ENCODE data around the gene FOXP1. TPM values are rescaled to one million over a fixed set of nuclear protein-coding genes. Genes with fewer than 3 reads are reported as not detected.

FOXP1 gene
- total and polyA plus RNA-seq, 2 of the 8 experiments (the other 6 are each of a cell fraction or from before 2014, with no cell fraction given): 13.9 to 25.4 TPM

DNA sequence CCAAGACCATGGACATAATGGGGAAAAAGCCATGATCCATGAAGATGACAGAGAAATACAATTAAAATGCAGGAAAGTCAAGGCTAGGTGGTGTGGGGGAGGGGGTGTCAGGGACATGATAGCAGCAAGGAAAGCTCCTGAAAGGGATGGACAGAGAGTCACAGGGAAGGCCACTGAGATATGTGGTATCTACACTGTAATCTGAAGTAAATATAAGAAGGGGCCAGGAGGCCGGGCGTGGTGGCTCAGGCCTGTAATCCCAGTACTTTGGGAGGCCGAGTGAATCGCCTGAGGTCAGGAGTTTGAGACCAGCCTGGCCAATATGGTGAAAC lies 62.5 kb downstream of the FOXP1 start:
- Histone ChIP-seq H3K23ac (ENCODE audit: insufficient read length) (no peak overlapping the region), H3K56ac (replicated peaks; ENCODE audit: insufficient read length, low read depth, low read length) (no peak overlapping the region), H3K4ac (replicated peaks; ENCODE audit: insufficient read length, low read depth, low read length) (no peak overlapping the region), H2BK12ac (ENCODE audit: low read depth, low read length) (no peak overlapping the region), H3K4me3 (ENCODE audit: extremely low read depth in 1 of 4, insufficient read depth in 2 of 4, low read depth in 3 of 4, low read length in 4 of 4) (no peak overlapping the region), H3K9me3 (ENCODE audit: insufficient read depth in 2 of 2, low read depth in 1 of 2, low read length in 1 of 2) (peaks cover 0 to 2% of the 10 kb centered on the region in 2 experiments; a peak in 1 of 4 replicates), H3K36me3 (ENCODE audit: control insufficient read depth in 2 of 4, insufficient read depth in 4 of 4, low read length in 3 of 4) (no peaks in the 10 kb centered on the region), H3K27ac (ENCODE audit: low read depth, low read length) (no peak overlapping the region), H3K14ac (ENCODE audit: insufficient read length) (no peak overlapping the region), H3K4me2 (ENCODE audit: insufficient read depth in 1 of 2, low read depth in 2 of 2, low read length in 2 of 2) (no peak overlapping the region), H4K20me1 (replicated peaks in 1 of 2; ENCODE audit: control insufficient read depth in 1 of 2, insufficient read depth in 2 of 2, low read length in 2 of 2) (no peaks in the 10 kb centered on the region), H3K79me2 (ENCODE audit: control insufficient read depth in 1 of 2, insufficient read depth in 2 of 2, low read length in 2 of 2) (no peaks in the 10 kb centered on the region), H3K18ac (ENCODE audit: extremely low read depth, low read length) (no peak overlapping the region), H3K23me2 (ENCODE audit: low read depth, low read length) (no peaks in the 10 kb centered on the region), H2BK5ac (ENCODE audit: low read depth, low read length) (no peak overlapping the region), H2AK5ac (ENCODE audit: low read depth, low read length) (no peak overlapping the region), H2AFZ (ENCODE audit: low read length) (no peak overlapping the region), H2BK120ac (replicated peaks; ENCODE audit: low read depth, low read length) (no peak overlapping the region), H4K91ac (replicated peaks; ENCODE audit: insufficient read length, low read length) (no peak overlapping the region), H4K8ac (ENCODE audit: extremely low read depth, insufficient read depth, low read length) (no peak overlapping the region), H4K5ac (ENCODE audit: insufficient read length, low read depth, low read length) (no peak overlapping the region), H3K4me1 (replicated peaks in 1 of 4; ENCODE audit: control insufficient read depth in 3 of 4, insufficient read depth in 4 of 4, low read length in 3 of 4) (peaks cover 0 to 8% (median 1%) of the 10 kb centered on the region in 4 experiments; a peak in 4 of 7 replicates), H3K27me3 (replicated peaks in 1 of 4; ENCODE audit: control insufficient read depth in 3 of 4, extremely low read depth in 1 of 4, insufficient read depth in 3 of 4, low read length in 3 of 4) (no peaks in the 10 kb centered on the region), H3K79me1 (ENCODE audit: low read depth, low read length) (no peaks in the 10 kb centered on the region), H3K9ac (replicated peaks in 1 of 4; ENCODE audit: extremely low read depth in 1 of 4, low read depth in 3 of 4, low read length in 3 of 4) (no peak overlapping the region), H2BK20ac (ENCODE audit: low read length) (no peak overlapping the region), H2BK15ac (ENCODE audit: low read length) (no peak overlapping the region)
- no peak for FAIRE-seq
- WGBS, 2 experiments (ENCODE audit: extremely low coverage in 1 of 2, insufficient coverage in 1 of 2, insufficient read length in 1 of 2, insufficient replicate concordance in 2 of 2, low coverage in 1 of 2, low lambda C conversion rate in 2 of 2, missing lambda C conversion rate in 1 of 2): 95% methylated on average over 4 of the region's 4 CpGs; no CpG with 5 or more reads in 1 of the 2 experiments
- ChIA-PET POLR2A (ENCODE audit: partially characterized antibody) (no interaction called here), CTCF (ENCODE audit: partially characterized antibody) (no interaction called here)
- no peak for DNase-seq (ENCODE audit: low read depth in 1 of 2, low spot score in 2 of 2)
- TF ChIP-seq SIRT6 (IDR thresholded peaks at IDR 0.05; ENCODE audit: low read length) (no peak), POU5F1 (IDR thresholded peaks at IDR 0.05; ENCODE audit: low read depth, low read length) (no peak), RFX5 (IDR thresholded peaks at IDR 0.05; ENCODE audit: borderline replicate concordance, low read depth, low read length) (no peak), USF2 (IDR thresholded peaks at IDR 0.05; ENCODE audit: low read length) (no peak), RNF2 (IDR thresholded peaks at IDR 0.05; ENCODE audit: borderline replicate concordance, low read depth, low read length, missing control alignments, poor library complexity, severe bottlenecking) (no peak), SP2 (IDR thresholded peaks at IDR 0.05; ENCODE audit: low read length) (no peak), FOSL1 (IDR thresholded peaks at IDR 0.05; ENCODE audit: insufficient read depth, low read depth, low read length) (no peak), KDM4A (IDR thresholded peaks at IDR 0.05; ENCODE audit: low read depth, low read length, severe bottlenecking) (no peak), HDAC6 (IDR thresholded peaks at IDR 0.05; ENCODE audit: low read depth, low read length) (no peak), CBX8 (IDR thresholded peaks at IDR 0.05; ENCODE audit: borderline replicate concordance, low read depth, low read length) (no peak), GTF2F1 (IDR thresholded peaks at IDR 0.05; ENCODE audit: borderline replicate concordance, low read depth, low read length) (no peak), RAD21 (IDR thresholded peaks at IDR 0.05 in 1 of 2, conservative IDR thresholded peaks at IDR 0.05 in 1 of 2; ENCODE audit: low read depth in 2 of 2, low read length in 2 of 2) (no peak), PHF8 (conservative IDR thresholded peaks at IDR 0.05; ENCODE audit: low read depth, low read length) (no peak), YY1 (IDR thresholded peaks at IDR 0.05; ENCODE audit: low read depth, low read length) (no peak)

Data from H1 (cell line).